NT2/D1 (cell line): ENCODE results near the gene OR52K1.

Experiments
- YY1 ChIP-seq: IDR thresholded peaks from 2 replicates; pipeline ENCODE4 v1.6.1; 2011; ENCODE audit not compliant: insufficient read length, insufficient read depth
- ZNF274 ChIP-seq: IDR thresholded peaks from 2 replicates; pipeline ENCODE4 v1.6.1; 2011; ENCODE audit warnings: mild to moderate bottlenecking, low read depth, low read length

GRCh38 chr11:4466131-4466870, 16.1 kb upstream of the OR52K1 start:
- TF ChIP-seq YY1 (no peak), ZNF274 (no peak)
